GM18870 (cell line): ENCODE data around the gene TBC1D22A.
"Not testable (repeated sequence)": the region's sequence is repeated elsewhere in the genome, so short reads cannot be mapped to it uniquely, and the experiment has no call there.

ENCODE experiments used
- ATAC-seq: cut with Tn5 transposase; IDR thresholded peaks from one replicate; pipeline ENCODE4 v1.9.1; 2021; ENCODE audit warnings: moderate library complexity; ENCODE audit not compliant: unreplicated experiment

The TBC1D22A gene

GRCh38 chr22:47125603-47126002, 363.2 kb downstream of the TBC1D22A start:
- ATAC-seq = no peak

DNA sequence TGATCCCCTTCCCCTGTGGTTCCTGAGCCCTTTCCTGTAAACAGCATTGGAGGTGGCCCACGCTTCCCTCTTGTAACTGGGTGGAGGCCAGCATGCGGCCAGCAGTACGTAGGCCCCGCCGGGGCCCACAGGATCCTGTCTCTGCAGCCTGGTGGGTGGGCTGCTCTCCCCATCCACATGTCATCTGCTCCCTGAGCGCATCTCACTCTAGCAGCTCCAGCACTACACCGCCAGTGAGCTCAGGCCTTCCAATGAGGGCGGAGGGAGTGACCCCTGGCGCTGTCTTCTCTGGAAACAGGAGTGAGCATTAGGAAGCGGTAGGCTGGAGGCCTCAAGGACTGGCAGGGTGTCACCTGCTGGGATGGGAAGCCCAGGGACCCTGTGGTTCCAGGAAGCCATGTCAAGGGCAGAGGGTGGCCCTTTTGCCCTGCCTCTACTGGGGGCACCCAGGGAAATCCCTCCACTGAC, 363.9 kb downstream of the TBC1D22A start:
- no peak for ATAC-seq

GRCh38 chr22:47127441-47127871, 365.0 kb downstream of the TBC1D22A start:
- no peak for ATAC-seq

DNA sequence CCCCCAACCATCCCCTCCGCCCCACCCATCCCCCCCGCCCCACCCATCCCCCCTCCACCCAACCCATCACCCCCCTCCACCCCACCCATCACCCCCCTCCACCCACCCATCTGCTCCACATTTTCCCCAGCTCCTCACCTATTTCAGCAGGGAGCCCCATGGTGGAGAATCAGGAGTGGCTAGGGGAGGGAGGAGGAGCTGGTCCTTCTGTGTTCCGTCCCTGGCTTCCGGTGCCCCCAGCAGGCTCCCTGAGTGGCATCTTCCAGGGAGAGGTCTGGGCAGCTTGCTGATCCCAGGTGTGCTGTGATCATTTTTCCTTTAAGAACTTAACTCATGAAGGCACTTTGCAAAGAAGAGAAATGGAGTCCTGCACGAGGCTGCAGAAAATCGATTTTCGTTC, 365.8 kb downstream of the TBC1D22A start:
- ATAC-seq = no peak

GRCh38 chr22:47128622-47129215, 366.3 kb downstream of the TBC1D22A start:
- ATAC-seq = no peak

DNA sequence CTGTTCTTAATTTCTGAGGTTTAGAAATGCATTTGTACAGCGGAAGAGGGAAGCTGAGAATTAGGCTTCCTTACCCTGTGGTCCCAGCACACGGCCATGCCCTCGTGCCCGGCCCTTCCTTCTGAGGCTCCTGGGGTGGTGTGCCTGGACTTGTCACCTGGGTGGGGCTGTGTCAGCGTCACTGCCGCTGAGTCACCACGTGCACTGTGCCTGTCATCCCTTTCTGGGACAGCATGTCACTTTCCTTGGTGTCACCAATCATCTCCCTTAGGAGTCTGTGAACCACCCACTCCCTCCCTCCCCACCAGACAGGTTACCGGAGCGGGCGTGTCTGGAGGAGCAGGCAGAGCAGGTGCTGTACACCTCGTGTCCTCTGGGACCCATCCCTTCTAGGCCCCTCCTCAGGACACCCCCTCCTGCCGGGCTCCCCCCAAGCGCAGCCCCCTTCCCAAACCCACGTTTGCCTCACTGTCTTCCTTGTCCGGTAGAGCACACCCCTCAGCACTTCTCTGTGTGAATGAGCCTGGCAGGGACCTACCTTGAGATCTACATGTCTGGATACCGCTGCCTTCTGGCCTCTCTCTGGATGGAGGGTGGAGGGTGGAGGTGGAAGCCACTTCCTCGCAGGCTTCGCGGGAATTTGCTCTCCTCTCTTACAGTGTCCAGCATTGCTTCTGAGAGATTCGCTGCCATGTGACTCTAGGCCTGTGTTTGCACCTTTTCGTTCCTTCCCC, 367.6 kb downstream of the TBC1D22A start:
- ATAC-seq = no peak

DNA sequence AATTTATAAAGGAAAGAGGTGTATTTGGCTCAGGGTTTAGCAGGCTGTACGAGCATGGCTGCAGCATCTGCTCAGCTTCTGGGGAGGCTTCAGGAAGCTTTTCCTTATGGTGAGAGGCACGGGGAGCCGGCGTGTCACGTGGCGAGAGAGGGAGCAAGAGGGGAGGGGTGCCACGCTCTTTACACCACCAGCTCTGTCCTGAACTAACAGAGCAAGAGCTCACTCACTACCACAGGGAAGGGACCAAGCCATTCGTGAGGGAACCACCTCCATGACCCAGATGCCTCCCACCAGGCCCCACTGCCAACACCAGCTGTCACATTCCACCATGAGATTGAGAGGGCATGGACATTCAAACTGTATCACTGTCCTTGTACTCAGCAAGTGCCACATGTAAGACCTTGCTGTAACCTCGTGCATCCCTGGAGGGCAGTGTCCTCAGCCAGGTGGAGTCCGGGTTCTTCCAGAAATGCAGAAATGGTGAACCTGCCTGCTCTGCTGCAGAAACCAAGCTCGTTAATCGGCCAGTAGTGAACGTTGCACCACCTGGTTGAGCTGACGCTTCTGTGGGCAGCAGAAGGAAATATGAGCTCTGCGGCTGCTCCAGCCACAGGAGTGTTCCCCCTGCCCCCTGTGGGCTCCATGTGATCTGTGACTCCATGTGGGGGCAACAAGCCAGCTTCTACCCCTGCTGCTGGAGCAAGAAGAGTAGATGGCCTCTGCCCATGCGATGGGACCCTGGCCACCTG, 368.6 kb downstream of the TBC1D22A start:
- no peak for ATAC-seq

GRCh38 chr22:47131632-47132427, 369.4 kb downstream of the TBC1D22A start:
- ATAC-seq = no peak

GRCh38 chr22:47132428-47132825, 370.0 kb downstream of the TBC1D22A start:
- no peak for ATAC-seq

DNA sequence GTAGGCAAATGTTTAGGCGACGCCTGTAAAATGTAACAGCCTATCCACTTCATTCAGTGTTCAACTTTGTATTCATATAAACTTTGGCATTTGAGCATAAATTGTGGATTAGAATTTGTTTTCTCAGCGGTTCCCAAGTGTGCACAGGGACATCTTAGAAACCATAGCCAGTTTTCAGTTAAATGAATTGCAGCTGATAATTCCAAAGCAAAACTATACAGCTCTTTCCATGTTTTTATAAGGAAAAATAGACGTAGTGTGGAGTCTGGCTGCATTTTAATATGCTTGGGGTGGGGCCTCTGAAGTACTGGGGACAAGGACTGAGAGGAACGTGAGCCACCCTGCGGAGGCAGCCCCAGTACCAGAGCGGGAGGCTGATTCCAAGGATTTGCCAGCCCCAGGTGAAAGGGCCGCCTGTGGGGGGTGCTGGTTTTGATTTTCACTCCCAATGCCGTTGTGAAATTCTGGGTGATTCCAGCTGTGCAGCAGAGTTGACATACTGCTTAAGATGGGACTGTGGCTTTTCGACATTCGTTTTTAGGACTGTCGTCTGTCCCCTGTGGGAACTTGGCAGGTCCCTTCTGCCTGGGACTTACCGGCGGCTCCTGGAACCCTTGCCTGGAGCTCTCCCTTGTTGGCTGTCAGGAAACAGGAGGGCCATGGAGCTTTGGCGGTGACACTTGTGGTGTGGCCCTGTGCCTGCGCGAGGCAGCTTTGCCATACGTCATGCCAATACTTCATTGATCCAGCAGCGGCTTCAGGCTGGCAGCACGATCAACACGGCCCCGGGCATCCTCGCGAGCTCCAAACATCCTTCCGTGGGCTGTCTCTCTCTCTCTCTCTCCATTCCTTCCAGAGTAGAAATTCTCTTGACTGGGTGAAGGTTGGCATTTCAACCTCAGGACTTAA, 370.9 kb downstream of the TBC1D22A start:
- ATAC-seq = no peak

GRCh38 chr22:47134222-47134621, 371.8 kb downstream of the TBC1D22A start:
- no peak for ATAC-seq

GRCh38 chr22:47135338-47135737, 372.9 kb downstream of the TBC1D22A start:
- ATAC-seq = no peak

DNA sequence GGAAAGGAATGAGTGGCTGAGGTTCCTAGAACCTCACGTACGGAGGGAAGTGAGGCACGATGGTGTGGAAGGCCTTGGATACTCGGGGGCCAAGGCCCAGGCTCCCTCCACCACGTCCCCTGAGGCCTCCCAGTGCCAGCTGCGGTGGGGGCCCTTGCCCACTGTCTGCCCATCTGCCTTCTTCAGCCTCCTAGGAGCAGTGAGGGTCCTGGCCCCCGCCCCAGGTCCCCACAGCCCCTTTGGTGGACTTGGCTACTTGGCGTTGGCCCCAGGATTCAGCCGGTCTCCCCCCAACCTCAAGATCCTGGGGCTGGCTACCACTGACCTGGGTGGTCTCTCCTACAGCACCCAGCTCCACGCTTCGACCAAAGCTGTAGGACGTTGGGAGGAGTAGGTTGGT, 373.6 kb downstream of the TBC1D22A start:
- ATAC-seq = no peak

GRCh38 chr22:47136671-47137070, 374.2 kb downstream of the TBC1D22A start:
- no peak for ATAC-seq

DNA sequence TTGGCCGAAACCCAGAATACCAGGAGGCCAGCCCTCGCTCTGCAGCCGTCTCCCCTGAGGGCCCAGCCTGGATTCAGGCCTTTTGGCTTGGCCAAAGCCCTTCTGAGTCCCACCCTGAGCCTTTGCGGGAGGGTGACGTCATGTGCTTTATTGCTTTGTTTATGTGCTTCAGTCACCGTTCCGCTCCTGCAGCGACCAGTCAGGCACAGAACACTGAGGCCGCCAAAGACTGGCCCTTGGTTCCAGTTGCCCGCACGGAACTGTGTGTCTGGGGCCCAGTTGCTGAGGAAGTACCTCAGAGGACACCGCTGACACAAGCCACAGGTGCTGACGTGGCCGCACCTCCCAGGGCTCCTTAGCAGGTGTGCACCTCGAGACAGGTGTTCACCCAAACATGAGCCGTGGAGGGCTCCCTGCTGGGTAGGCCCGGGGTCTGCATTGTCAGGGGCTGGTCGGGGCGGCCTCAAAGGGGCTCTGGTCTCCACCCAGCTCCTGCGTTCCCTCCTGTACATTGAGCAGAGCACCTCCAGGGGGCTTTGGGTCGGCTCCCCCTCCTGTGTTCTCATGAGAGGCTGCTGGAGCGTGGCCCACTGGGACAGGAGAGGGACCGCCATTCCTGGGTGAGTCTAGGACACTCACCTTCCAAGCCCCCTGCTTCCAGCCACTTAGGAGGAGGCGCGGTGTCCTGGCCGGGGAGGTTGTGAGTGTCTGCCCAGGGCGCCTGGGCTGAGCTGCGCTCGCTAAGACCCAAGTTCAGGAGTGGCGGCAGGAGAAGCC, 376.8 kb downstream of the TBC1D22A start:
- ATAC-seq = no peak

GRCh38 chr22:47139790-47140119, 377.3 kb downstream of the TBC1D22A start:
- ATAC-seq = no peak

- ATAC-seq = not testable (repeated sequence)
These were observed 378.5 kb downstream of the TBC1D22A start for GRCh38 chr22:47140975-47141374.

GRCh38 chr22:47142427-47143046, 380.1 kb downstream of the TBC1D22A start:
- ATAC-seq = no peak
